ENCODE results near the gene C19orf73.

Gene C19orf73

DNA sequence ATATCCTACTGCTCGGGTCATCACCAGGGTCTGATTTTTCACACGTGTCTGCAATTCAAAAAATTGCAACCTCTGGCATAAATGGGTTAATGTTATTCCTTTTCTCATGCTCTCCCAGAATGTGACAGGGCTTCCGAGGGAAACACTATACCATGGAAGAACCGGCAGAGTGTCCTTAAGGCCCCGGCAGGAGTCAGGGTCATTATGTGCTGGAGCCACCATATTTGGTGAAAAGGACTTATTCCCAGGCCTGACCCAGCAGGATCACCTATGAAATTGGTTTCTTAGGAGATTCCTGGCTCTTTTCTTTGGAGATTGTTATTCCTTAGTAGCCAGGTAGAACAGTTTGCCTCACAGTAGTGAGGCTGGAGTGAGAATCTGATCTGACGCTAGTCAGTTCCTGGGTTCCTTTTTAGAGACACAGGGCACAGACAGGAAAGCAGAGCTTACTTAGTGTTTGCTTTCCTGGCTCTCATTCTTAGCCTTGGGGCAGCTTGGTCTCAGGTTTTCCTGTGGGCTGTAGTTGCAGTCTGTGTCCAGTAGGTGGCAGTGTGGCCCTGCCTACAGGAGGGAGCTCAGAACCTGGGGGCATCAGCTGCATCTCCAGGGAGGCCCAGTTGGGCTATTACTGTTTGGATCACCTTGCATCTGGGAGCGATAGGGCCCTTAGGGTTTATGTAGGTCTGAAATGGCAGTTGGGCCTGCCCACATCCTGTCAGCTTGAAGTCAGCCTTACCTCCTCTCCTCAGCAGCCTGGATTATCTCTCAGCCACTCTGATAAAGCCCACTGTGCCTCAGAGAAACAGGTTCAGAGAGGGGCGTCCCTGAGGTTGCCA is 21.3 kb downstream of the C19orf73 start:
- DNase-seq, result peak; percentile 84

DNA sequence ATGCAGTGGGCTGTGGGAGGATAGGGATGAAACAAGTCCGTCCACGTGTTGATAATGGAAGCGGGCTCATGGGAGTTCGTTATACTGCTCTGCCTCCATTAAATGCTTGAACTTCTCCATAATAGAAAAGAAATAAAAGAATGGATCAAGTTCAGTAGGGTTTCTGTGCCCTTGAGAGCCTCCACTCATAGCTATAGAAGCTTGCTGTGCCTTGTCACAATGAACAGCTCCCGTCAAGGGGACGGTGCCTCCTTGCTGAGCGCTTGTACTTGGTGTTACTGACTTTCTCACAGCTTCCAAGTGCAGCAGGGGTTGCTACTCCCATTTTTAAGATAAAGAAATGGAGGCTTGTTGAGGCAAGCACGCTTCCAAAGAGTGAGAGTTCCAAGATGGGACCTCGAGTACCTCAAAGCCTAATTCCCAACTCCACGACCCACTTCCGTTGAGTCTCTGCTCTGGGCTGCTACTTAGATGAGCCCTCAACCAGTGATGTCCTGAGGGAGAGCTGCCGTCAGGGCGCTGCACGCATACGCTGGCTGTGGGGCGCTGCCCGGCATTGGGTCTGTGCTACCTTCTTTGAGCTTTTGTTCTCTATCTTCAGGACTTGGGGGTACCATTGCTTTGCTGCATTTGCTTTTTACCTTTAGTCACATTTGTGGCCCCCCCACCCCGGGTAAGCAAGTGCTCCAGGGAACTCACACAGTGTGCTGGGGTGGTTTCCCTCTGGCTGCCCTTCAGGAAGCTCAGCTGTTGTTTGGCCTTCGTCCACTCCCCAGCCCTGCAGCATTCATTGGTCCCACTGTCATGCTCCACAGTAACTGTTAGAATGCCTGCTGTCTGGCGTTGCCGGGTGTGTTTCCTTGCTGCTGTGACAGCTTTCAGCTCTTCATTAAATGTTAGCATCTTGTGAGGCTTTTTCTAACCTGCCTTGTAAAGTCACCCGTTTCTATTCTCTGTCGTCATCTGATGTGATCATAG is 24.1 kb downstream of the C19orf73 start:
- DNase-seq, result no peak

DNA sequence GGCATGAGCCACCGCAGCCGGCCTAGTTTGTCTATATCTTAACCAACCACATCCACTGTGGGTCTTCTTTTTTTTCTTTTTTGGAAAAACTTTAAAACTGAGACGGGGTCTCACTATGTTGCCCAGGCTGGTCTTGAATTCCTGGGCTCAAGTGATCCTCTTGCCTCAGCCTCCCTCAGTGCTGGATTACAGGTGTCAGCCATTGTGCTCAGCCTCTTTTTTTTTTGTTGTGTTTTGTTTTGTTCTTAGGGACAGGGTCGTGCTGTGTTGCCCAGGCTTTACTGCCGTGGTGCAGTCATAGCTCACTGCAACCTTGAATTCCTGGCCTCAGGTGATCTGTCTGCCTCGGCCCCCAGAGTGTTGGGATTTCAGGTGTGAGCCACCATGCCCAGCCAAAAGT is 26.3 kb downstream of the C19orf73 start:
- no peak for DNase-seq

DNA sequence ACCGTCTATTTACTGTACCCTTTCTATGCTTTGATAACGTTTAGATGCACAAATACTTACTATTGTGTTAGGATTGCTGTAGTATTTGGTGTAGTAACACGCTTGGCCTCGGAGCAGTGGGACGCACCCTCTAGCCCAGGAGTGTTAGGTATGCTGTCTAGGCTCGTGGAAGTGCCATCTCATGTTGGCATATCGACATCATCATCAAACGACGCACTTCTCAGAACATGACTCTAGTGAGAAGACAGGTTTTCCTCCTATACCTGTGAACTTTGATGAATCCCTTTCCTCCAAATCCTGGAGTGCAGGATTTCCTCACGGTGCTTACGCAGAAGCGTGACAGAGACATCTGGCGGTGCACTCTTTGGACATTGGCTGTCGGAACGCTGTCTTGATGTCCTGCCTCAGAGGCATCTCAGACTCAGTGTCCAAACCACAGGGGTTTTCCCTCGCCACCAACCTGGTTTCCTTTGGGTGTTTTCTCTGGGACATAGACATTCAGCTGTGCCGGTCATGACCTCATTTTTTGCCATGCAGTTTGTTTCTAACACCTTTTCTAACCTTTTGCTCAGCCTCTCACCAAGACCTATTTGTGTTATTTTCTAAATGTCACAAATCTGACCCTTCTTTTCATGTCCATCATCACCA is 27.4 kb downstream of the C19orf73 start:
- DNase-seq, result no peak

DNA sequence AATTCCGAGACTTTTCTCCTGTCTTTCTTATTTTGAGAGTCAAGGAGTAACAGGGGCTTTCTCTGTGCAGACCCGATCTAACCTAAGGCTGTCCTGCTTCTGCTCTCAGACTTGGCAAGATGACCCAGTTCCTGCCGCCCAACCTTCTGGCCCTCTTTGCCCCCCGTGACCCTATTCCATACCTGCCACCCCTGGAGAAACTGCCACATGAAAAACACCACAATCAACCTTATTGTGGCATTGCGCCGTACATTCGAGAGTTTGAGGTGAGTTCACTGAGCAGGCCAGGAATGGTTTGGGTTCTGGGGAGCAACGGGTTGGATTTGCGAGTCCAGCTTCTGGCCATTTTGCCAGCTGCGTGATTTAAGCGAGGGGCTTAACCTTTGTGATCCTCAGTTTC is 32.6 kb downstream of the C19orf73 start:
- DNase-seq, result no peak

DNA sequence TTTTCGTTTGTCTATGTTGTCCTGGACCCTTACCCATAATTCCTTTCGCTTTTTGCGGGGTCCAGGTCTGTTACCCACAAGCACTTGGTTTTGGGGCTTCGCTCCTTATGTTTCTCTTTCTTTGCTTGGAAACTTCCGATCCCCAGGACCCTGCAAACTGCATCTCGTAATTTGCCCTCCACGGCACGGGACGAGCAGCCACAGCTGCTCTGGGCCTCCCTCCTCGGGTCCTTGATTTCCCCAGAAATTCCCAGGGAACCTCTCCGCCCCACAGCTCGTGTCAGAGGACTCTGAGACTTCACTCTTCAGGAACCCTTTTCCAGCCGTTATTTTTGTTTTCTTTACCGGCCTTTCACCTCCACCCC is 33.1 kb downstream of the C19orf73 start:
- DNase-seq, result no peak

DNA sequence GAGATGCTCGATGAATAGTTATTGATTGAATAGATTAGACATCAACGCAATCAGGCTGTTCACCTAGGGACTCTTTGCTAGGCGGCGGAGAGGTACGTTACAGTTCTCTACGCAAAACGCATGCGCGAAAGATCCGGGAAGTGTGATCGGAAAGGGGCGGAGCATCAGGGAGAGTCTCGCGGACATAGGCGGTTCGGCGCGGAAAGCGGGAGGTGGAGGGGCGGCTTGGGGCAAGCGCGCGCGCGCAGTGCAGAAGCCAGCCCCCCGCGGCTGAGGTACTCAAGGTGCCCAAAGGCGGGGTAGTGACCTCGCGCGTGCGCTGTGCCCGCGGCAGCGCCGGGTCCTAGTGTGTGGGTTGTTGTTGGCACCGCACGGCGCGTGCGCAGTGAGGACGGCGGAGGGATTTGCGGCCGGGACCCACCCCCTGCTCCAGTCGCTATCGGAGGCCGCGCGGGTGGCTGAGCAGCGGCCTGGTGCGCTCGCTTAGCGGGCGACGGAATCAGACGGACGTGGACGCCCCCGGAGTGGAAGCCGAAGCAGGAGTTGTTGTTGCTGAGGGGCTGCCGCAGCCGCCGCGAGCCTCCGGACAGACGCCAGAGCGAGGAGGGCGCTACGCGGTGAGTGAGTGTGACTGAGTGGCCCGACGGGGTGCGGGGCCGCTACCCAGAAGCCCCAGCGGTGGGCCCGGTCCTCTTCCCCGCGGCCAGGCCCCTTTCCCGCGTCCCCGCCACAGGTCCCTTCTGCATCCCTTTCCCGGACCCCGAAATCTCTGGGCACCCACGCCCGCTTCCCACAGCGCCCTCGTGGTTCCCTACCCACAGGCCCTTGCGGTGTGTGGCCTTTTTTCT is 33.7 kb downstream of the C19orf73 start, which contains the start of gene SNRNP70:
SNRNP70 (plus strand) TSS at position 432 of the 848 bp plus-strand sequence. CDS start 964 bp downstream, outside the sequence.
- DNase-seq, result peak; percentile 100

DNA sequence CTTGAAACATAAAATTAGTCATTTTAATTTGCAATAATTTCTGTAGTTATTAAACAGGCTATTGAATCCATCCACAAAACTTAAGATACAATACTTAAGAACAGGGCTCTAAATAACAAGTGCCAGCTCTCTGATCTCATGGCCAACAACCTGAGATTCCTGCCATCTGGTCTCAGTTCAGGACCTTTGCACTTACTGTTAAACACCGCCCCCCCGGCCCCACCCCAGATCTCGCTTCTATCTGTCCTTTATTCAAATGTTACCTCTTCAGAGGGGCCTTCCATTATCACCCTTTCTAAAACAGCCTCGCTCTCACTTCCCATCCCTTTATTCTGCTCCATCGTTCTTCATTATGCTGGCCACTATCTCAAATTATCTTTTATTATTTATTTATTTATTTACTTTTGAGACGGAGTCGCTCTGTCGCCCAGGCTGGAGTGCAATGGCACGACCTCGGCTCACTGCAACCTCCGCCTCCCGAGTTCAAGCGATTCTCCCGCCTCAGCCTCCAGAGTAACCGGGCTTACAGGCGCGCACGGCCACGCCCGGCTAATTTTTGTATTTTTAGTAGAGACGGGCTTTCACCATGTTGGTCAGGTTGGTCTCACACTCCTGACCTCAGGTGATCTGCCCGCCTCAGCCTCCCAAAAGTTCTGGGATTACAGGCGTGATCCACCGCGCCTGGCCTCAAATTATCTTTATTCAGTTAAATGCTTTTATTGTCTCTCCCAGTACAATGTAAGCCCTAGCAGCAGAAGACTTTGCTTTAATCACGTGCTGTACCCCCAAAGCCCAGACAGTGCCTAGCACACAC is 34.5 kb downstream of the C19orf73 start:
- no peak for DNase-seq

DNA sequence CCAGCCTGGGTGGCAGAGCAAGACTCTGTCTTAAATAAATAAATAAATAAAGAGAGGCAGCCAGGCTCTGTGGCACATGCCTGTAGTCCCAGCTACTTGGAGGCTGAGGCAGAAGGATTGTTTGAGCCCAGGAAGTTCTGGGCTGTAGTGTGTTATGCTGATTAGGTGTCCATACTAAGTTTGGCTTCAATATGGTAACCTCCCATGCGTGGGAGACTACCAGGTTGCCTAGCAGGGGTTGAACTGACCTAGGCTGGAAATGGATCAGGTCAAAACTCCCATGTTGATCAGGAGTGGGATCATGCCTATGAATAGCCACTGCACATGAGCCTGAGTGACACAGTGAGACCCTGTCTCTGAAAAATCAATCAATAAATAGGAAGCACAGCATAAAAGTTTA is 37.7 kb downstream of the C19orf73 start:
- DNase-seq, result no peak

DNA sequence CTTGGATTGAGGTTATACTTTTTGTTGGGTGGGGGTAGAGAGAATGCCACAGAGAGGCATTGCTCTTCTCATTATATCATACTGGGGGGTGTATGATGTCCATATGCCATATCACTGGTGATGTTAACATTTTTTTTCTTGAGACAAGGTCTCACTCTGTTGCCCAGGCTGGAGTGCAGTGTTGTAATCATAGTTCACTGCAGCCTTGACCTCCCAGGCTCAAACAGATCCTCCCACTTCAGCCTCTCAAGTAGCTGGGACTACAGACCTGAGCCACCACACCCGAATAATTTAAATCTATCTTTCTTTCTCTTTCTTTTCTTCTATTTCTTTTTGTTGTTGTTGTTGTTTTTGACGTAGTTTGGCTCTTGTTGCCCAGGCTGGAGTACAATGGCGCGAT is 38.6 kb downstream of the C19orf73 start:
- DNase-seq, result no peak

DNA sequence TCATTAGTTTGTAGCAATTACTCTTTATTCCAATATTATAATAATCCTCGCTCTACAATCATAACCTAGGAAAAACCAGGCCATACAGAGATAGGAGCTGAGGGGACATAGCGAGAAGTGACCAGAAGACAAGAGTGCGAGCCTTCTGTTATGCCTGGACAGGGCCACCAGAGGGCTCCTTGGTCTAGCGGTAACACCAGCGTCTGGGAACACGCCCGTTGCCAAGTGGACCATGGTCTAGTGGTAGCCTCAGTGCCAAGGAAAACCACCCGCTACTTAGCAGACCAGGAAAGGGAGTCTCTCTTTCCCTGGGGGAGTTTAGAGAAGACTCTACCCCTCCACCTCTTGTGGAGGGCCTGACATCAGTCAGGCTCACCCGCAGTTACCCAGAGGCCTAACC is 44.1 kb downstream of the C19orf73 start:
- DNase-seq, result peak; percentile 19

DNA sequence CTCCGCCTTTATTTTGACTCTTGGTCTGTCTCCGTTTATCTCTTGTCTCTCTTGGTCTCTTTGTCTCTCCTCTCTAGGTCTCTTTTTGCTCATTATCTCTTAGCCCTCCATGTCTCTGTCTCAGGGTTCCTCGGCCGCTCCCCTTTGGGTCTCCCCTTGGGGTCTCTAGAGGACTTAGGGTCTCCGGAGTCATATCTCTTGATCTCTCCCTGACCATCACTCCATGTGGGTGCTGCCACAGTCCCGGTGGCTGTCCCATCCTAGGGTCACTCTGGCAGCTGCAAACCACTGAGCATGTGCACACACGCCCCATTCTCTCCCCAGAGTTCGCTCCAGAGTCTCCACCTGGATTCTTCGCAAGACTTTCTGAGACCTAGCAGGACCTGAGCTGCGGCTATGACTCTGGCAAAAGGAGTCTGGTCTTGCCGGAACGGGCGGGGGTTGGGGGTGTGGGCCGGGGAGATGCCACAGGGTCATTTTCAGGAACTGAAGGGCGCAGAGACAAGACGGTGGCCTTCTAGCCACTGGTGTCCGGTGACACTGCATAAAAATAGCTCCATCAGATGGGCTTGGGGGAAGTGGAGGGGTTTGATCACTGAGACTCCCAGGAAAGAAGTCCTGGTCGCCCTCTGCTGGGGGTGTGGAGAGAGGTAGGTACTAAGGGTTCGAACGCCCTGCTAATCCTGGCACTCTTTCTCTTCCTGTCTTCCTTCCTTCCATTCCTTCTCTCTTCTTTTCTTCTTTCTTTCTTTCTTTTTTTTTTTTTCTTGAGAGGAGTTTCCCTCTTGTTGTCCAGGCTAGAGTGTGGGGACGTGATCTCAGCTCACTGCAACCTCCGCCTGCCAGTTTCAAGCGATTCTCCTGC is 45.2 kb downstream of the C19orf73 start:
- no peak for DNase-seq

DNA sequence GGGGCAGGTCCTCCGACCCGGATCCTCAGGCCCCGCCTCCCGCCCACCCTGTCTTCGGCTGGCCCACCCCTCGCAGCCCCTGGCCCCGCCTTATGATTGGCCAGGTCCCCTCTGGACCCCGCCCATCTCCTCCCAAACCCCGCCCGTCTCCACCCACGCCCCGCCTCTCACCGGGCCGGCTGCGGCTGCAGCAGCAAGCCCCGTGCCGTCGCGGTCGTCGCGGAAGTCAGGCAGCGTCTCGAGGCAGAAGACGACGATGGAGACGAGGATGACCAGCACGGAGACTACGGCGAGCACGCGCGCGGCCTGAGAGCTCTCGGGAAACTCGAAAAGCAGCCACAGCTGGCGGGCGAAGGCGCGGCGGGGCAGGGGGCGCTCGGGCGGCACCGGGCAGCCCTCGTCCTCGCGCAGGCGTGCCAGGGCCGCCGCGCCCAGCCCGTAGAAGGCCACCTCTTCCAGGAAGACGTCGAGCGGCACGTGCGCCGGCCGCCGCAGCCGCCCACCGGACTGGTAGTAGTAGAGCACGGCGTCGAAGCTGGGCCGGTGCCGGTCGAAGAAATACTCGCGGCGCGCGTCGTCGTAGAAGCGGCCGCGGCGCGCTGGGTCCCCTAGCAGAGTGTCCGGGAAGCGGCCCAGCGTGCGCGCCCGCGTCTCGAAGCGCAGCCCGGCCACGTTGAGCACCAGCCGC is 46.9 kb downstream of the C19orf73 start:
- DNase-seq, result no peak

DNA sequence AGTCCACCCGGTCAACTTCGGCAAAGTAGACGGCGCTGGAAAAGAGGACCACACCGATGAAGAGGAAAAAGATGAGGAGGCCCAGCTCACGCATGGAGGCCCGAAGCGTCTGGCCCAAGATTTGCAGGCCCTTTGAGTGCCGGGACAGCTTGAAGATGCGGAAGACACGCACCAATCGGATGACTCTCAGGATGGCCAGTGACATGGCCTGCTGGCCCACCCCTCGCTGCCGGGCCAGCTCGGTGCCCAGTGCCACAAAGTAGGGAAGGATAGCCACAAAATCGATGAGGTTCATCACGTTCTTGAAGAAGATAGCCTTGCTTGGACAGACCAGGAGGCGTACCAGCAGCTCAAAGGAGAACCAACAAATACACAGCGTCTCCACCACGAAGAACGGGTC is 48.5 kb downstream of the C19orf73 start:
- DNase-seq, result no peak

DNA sequence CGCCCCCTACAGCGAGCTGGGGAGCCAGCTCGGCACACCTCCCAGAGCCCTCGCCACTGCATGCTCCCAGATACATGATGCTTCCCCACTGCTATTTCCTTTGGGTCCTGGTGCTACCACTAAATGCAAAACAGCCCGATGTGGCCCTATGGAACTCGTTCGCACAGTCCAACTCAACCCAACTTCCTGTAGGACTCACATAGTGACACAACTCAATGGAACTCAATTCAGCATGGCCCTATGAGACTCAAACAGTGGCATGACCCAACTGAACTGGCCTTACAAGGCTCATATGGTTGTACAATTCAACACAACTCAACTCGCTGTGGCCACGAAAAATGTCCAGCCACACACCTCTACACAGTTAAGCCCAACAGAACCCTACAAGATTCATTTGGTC is 49.9 kb downstream of the C19orf73 start:
- DNase-seq, result no peak
